CD4-positive, alpha-beta memory T cell (primary cell): ENCODE data around the gene DGKD. TPM values are rescaled to one million over a fixed set of nuclear protein-coding genes. Genes with fewer than 3 reads are reported as not detected.

ENCODE experiments used
- CTCF ChIA-PET: fragments of 350-600 bp; sonication (Branson Sonifier 250); formaldehyde crosslinking; loops from one replicate; lab custom pipeline; 2021; ENCODE audit warnings: inconsistent platforms; ENCODE audit not compliant: partially characterized antibody; lab: Charles Lee
- POLR2A ChIA-PET: fragments of 350-600 bp; sonication (Branson Sonifier 250); formaldehyde crosslinking; loops from one replicate; lab custom pipeline; 2021; ENCODE audit not compliant: partially characterized antibody; lab: Charles Lee
- DNase-seq, 5 donors: peaks; one replicate each; pipeline versions ENCODE4 v3.0.0 to v3.0.0-alpha.2; 2020 to 2022; ENCODE audit warnings: mixed read lengths in 1 of 5
- H3K27ac ChIP-seq: one replicate; pipeline ENCODE4 v1.7.0; 2013; ENCODE audit warnings: low read depth, low read length
- H3K27me3 ChIP-seq: 2 replicates; pipeline ENCODE4 v1.7.0; 2013; ENCODE audit warnings: mild to moderate bottlenecking, low read length, moderate library complexity; ENCODE audit not compliant: insufficient read depth
- H3K36me3 ChIP-seq: 2 replicates; pipeline ENCODE4 v1.7.0; 2013; ENCODE audit warnings: mild to moderate bottlenecking, low read length, moderate library complexity; ENCODE audit not compliant: insufficient read depth
- H3K4me1 ChIP-seq: 2 replicates; pipeline ENCODE4 v1.7.0; 2013; ENCODE audit warnings: mild to moderate bottlenecking, low read length, moderate library complexity; ENCODE audit not compliant: insufficient read depth
- H3K4me3 ChIP-seq, 2 donors: one replicate each; pipeline ENCODE4 v1.7.0; 2013; ENCODE audit warnings: low read length in 2 of 2, mild to moderate bottlenecking in 1 of 2
- H3K9me3 ChIP-seq, 2 donors: one replicate each; pipeline ENCODE4 v1.7.0; 2013; ENCODE audit warnings: low read length in 2 of 2, control low read depth in 1 of 2; ENCODE audit not compliant: control insufficient read depth in 1 of 2
- H3K27ac Mint-ChIP-seq, 7 donors: one replicate each; pipeline ENCODE4 v1.8.0; 2020 to 2021; ENCODE audit warnings: mixed read lengths in 7 of 7, mild to moderate bottlenecking in 6 of 7, inconsistent platforms in 3 of 7, moderate library complexity in 3 of 7
- H3K27me3 Mint-ChIP-seq, 2 donors: one replicate each; pipeline ENCODE4 v1.8.0; 2020 to 2021; ENCODE audit warnings: mixed read lengths in 2 of 2
- H3K36me3 Mint-ChIP-seq, 2 donors: one replicate each; pipeline ENCODE4 v1.8.0; 2020 to 2021; ENCODE audit warnings: mixed read lengths in 2 of 2, inconsistent platforms in 1 of 2, mild to moderate bottlenecking in 1 of 2
- H3K4me1 Mint-ChIP-seq, 4 donors: one replicate each; pipeline ENCODE4 v1.8.0; 2020 to 2021; ENCODE audit warnings: mixed read lengths in 4 of 4, mild to moderate bottlenecking in 1 of 4
- H3K4me3 Mint-ChIP-seq, 8 donors: one replicate each; pipeline ENCODE4 v1.8.0; 2020 to 2021; ENCODE audit warnings: mixed read lengths in 8 of 8, mild to moderate bottlenecking in 7 of 8, moderate library complexity in 6 of 8, inconsistent platforms in 3 of 8
- H3K9me3 Mint-ChIP-seq, 8 donors: one replicate each; pipeline ENCODE4 v1.8.0; 2020 to 2021; ENCODE audit warnings: mixed read lengths in 8 of 8, mild to moderate bottlenecking in 5 of 8, inconsistent platforms in 3 of 8, moderate library complexity in 1 of 8
- intact Hi-C: fragments of 100-400 bp; cut with micrococcal nuclease; formaldehyde crosslinking; loops from one replicate; pipeline ENCODE4 v1.15.1; 2023
- polyA plus RNA-seq, 2 donors: library from polyadenylated mRNA; unstranded; fragments of 300-500 nt; fragmentation: Illumina TruSeq; gene quantifications; one replicate each; pipeline ENCODE4 v1.2.3, GENCODE V29; 2021
- total RNA-seq, 2 experiments: library from RNA; stranded (reverse); gene quantifications; one replicate each; pipeline ENCODE4 v1.2.3, GENCODE V29; 2021

DGKD gene
- total and polyA plus RNA-seq, 4 experiments from 2014 or later: 8.9 to 136 (median 78.8) TPM

- DNase-seq: peak; percentile 36 to 79 (median 45)
- CTCF ChIA-PET: interaction anchor here (1.0 to 18.3 kb wide), 5 partner anchors 14 to 566 kb away, joined by 3 to 342 read pairs (median 6); no protein-coding TSS in a partner anchor
- Mint-ChIP-seq H3K36me3 (peaks cover 19 to 22% of the 10 kb centered on the region in 2 donors), H3K4me1 (peaks cover 73 to 99% (median 89%) of the 10 kb centered on the region in 4 donors), H3K27me3 (no peaks in the 10 kb centered on the region), H3K9me3 (peaks cover 0 to 3% (median 0%) of the 10 kb centered on the region in 8 donors), H3K4me3 (peak overlapping the region; percentile 87 to 99 (median 92)), H3K27ac (peak overlapping the region; percentile 93 to 99 (median 96))
- no peaks in the 10 kb centered on the region for H3K9me3 ChIP-seq
- H3K27ac ChIP-seq: peak overlapping the region; percentile 71
- peaks cover 100% of the 10 kb centered on the region for H3K4me1 ChIP-seq
- intact Hi-C loops: loop anchor here (2.0 kb wide), 1 partner anchor 24 kb away; no protein-coding TSS in a partner anchor
- H3K4me3 ChIP-seq: peak overlapping the region; percentile 53 to 56
- H3K36me3 ChIP-seq: no peaks in the 10 kb centered on the region
- POLR2A ChIA-PET: interaction anchor here (0.6 to 10.4 kb wide), 18 partner anchors 10 to 343 kb away, joined by 3 to 225 read pairs (median 4); no protein-coding TSS in a partner anchor
- no peaks in the 10 kb centered on the region for H3K27me3 ChIP-seq
Observed at GRCh38 chr2:233418761-233419546, 64.7 kb downstream of the DGKD start.

DNA sequence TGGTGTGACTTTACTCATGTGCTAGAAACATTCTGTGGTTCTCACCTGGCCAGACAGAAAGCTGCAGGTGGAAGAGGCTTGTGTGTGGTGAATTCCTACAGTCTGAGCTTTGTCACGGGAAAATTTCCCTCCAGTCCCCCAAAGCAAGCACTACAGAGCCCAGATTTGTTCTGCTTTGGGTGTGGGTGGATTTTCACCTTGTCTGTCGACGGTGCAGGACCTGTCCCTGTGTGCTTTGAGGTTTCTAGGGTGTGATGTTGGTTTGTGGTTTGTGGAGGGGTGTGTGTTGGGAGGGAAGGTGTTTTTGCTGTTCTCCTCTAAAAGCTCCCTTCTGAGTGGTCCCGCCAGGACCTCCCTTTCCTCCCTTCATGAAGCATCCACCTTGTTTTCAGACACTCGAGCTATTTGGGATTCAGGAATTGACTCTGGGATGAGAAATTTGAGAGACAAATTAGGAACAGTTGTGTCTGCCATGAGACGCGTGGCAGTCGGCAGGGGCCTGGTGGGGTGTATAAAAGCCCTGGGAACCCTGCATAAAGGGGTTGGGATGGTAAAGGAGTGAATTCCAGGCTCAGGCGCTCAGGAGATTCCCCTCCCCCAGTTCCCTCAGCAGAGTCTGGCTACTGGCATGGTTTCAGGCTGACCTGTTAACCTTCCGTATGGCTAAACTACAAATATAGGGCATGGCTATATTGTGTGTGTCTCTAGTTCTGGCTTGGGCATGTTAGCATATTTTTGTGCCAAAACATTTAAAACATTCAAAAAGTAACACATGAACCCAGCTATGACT lies 65.5 kb downstream of the DGKD start:
- H3K27ac ChIP-seq: peak overlapping the region; percentile 71
- peaks cover 74 to 99% (median 90%) of the 10 kb centered on the region in 4 donors for H3K4me1 Mint-ChIP-seq
- peaks cover 0 to 3% (median 0%) of the 10 kb centered on the region in 8 donors for H3K9me3 Mint-ChIP-seq
- peak overlapping the region; percentile 93 to 99 (median 96) for H3K27ac Mint-ChIP-seq
- H3K27me3 Mint-ChIP-seq: no peaks in the 10 kb centered on the region
- intact Hi-C loops: loop anchor here (2.0 to 10.0 kb wide), 2 partner anchors 23 to 155 kb away; no protein-coding TSS in a partner anchor
- peak; percentile 61 to 81 (median 62) for DNase-seq
- peaks cover 100% of the 10 kb centered on the region for H3K4me1 ChIP-seq
- H3K4me3 Mint-ChIP-seq: peak overlapping the region; percentile 87 to 99 (median 92)
- H3K27me3 ChIP-seq: no peaks in the 10 kb centered on the region
- H3K36me3 ChIP-seq: no peaks in the 10 kb centered on the region
- H3K36me3 Mint-ChIP-seq: peaks cover 19 to 22% of the 10 kb centered on the region in 2 donors
- CTCF ChIA-PET: interaction anchor here (1.2 to 18.3 kb wide), 3 partner anchors 15 to 25 kb away, joined by 4 to 342 read pairs (median 156); no protein-coding TSS in a partner anchor
- H3K9me3 ChIP-seq: no peaks in the 10 kb centered on the region
- POLR2A ChIA-PET: interaction anchor here (0.9 to 10.4 kb wide), 13 partner anchors 10 to 344 kb away, joined by 3 to 225 read pairs (median 7); no protein-coding TSS in a partner anchor
- H3K4me3 ChIP-seq: peak overlapping the region; percentile 56 to 62

DNA sequence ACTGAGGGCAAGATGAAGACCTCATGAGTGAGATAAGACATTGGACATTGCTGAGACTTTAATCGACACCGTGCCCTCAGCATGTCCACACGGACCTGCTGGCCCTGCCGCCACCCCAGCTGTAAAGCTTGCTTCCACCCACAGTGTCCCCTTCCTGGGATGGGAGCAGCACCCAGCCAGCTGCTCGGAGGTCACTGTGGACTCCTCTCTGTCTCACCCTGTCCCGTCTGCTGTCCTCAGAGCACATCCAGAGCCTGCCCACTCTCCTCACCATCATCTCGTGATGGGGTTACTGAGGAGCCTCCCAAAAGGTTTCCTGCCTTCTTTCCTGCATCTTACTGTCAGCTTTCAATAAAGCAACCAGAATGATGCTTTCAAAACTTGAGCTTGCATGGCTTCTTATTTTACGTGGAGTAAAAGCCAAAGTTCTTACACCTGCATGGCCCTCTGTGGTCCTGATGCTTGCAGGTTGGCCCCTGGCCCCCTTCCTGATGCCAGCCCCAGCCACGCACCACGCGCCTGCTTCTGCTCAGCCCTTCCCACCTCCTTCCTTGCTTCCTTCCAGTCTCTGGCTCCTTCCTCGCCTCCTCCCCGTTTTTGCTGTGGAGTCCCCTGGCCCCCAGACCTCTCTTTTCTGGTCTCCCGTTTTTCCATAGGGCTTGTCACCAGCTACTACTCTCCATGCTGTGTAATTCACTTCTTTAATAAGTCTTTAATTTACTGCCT lies 67.0 kb downstream of the DGKD start:
- Mint-ChIP-seq H3K4me1 (peaks cover 71 to 96% (median 86%) of the 10 kb centered on the region in 4 donors), H3K4me3 (peak overlapping the region; percentile 84 to 99 (median 92)), H3K36me3 (peaks cover 22 to 27% of the 10 kb centered on the region in 2 donors), H3K27me3 (no peaks in the 10 kb centered on the region), H3K9me3 (peaks cover 0 to 3% (median 0%) of the 10 kb centered on the region in 8 donors), H3K27ac (peak overlapping the region; percentile 94 to 99 (median 97))
- no peak for DNase-seq
- H3K27ac ChIP-seq: peak overlapping the region; percentile 71
- no peaks in the 10 kb centered on the region for H3K36me3 ChIP-seq
- POLR2A ChIA-PET: interaction anchor here (0.5 to 10.4 kb wide), 10 partner anchors 9 to 153 kb away, joined by 3 to 225 read pairs (median 5); no protein-coding TSS in a partner anchor
- H3K4me3 ChIP-seq: peak overlapping the region; percentile 28 to 39
- H3K4me1 ChIP-seq: peaks cover 95% of the 10 kb centered on the region
- no peaks in the 10 kb centered on the region for H3K27me3 ChIP-seq
- CTCF ChIA-PET: interaction anchor here (1.3 to 18.3 kb wide), 4 partner anchors 15 to 38 kb away, joined by 3 to 342 read pairs (median 81); no protein-coding TSS in a partner anchor
- no peaks in the 10 kb centered on the region for H3K9me3 ChIP-seq
- intact Hi-C loops: loop anchor here (10.0 kb wide), 1 partner anchor 156 kb away; no protein-coding TSS in a partner anchor

DNA sequence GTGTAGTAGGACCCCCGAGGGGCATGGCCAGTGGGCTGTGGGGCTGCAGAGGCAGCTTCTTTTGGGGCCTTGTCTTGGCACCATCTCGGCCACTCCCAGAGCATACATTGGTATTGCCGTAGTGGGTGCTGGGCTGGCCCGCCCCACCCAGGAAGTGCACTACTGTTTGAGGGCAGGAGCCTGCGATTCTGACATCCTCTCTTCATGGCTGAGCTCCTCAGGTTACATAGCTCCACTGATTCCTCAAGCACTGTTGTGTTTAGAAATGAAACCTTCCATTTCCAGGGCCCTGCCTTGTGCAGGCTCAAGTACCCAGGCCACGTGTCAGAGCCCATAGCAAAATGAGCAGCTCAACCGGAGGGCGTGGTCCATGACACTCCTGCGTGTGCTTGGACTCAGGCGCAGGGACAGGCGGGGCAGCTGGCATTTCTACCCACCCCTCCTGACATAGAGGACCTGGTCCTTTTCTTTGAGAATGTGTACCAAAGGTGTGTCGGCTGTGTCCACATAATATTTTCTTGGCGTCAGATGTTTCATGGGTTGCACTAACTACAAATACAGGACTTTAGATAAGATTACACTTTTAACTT lies 67.9 kb downstream of the DGKD start:
- Histone ChIP-seq H3K4me3 (peak overlapping the region in 1 of 2 donors; percentile 39), H3K4me1 (peaks cover 95% of the 10 kb centered on the region), H3K27me3 (no peaks in the 10 kb centered on the region), H3K27ac (peak overlapping the region; percentile 71), H3K36me3 (no peaks in the 10 kb centered on the region), H3K9me3 (no peaks in the 10 kb centered on the region)
- no peaks in the 10 kb centered on the region for H3K27me3 Mint-ChIP-seq
- peak overlapping the region; percentile 94 to 99 (median 97) for H3K27ac Mint-ChIP-seq
- ChIA-PET POLR2A (interaction anchor here (0.7 to 10.4 kb wide), 9 partner anchors 8 to 154 kb away, joined by 3 to 225 read pairs (median 6); no protein-coding TSS in a partner anchor), CTCF (interaction anchor here (0.6 to 18.3 kb wide), 6 partner anchors 11 to 38 kb away, joined by 3 to 342 read pairs (median 5); no protein-coding TSS in a partner anchor)
- peaks cover 74 to 97% (median 89%) of the 10 kb centered on the region in 4 donors for H3K4me1 Mint-ChIP-seq
- H3K4me3 Mint-ChIP-seq: peak overlapping the region; percentile 84 to 99 (median 92)
- DNase-seq: peak; percentile 72 to 79 (median 76)
- peaks cover 0 to 7% (median under 1%) of the 10 kb centered on the region in 8 donors for H3K9me3 Mint-ChIP-seq
- intact Hi-C loops: loop anchor here (1.0 to 10.0 kb wide), 3 partner anchors 13 to 157 kb away; no protein-coding TSS in a partner anchor
- peaks cover 30 to 36% of the 10 kb centered on the region in 2 donors for H3K36me3 Mint-ChIP-seq

DNA sequence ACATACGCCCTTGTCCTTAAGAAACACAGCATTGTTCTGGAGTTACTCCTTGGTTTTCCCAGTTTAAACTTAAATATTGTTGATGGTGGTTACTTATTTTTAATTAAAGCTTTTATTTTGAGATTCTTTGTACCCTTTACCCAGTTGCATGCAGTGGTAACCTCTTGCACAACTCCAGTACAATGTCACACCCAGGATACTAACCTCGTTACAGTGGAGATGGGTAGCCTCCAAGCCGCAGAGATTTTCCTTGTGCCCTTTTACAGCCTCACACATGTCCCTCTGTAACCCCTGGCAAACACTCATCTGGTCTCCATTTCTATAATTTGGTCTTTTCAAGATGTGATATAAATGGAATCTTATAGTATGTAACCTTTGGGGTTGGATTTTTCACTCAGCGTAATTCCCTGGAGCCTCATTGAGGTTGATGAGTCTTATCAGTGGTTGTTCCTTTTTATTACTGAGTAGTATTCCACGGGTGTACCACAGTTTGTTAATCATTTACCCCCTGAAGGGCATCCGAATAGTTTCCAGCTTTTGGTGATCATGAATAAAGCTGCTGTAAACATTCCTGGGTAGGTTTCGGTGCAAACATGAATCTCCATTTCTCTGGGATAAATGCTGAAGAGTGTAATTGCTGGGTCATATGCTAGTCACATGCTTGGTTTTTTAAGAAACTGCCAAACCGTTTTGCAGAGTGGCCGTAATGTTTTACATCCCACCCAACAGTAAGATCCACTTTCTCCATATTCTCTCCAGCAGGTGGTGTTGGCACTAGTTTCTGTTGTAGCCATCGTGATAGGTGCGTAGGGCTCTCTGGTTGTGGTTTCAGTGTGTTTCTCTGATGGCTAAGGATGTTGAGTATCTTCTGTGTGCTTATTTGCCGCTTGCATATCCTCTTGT lies 68.6 kb downstream of the DGKD start:
- Histone ChIP-seq H3K27ac (peak overlapping the region; percentile 71), H3K27me3 (no peaks in the 10 kb centered on the region), H3K4me3 (peak overlapping the region in 1 of 2 donors; percentile 39), H3K36me3 (no peaks in the 10 kb centered on the region), H3K9me3 (no peaks in the 10 kb centered on the region), H3K4me1 (peaks cover 94% of the 10 kb centered on the region)
- ChIA-PET POLR2A (interaction anchor here (0.8 to 10.4 kb wide), 5 partner anchors 7 to 155 kb away, joined by 4 to 225 read pairs (median 9); no protein-coding TSS in a partner anchor), CTCF (interaction anchor here (0.6 to 18.3 kb wide), 6 partner anchors 10 to 39 kb away, joined by 3 to 342 read pairs (median 5); no protein-coding TSS in a partner anchor)
- Mint-ChIP-seq H3K27ac (peak overlapping the region; percentile 94 to 99 (median 97)), H3K27me3 (no peaks in the 10 kb centered on the region), H3K36me3 (peaks cover 30 to 42% of the 10 kb centered on the region in 2 donors), H3K9me3 (peaks cover 0 to 7% (median under 1%) of the 10 kb centered on the region in 8 donors), H3K4me1 (peaks cover 72 to 97% (median 87%) of the 10 kb centered on the region in 4 donors), H3K4me3 (peak overlapping the region; percentile 84 to 99 (median 92))
- intact Hi-C loops: loop anchor here (1.0 to 10.0 kb wide), 3 partner anchors 14 to 158 kb away; no protein-coding TSS in a partner anchor
- no peak for DNase-seq
